GM21737 (cell line): ENCODE results near the gene KAZN.

ENCODE experiments used
- ATAC-seq: cut with Tn5 transposase; IDR thresholded peaks from one replicate; pipeline ENCODE4 v1.9.1; 2021; ENCODE audit warnings: mild to moderate bottlenecking, moderate library complexity; ENCODE audit not compliant: unreplicated experiment

The KAZN gene

GRCh38 chr1:14897997-14898645 lies 299.6 kb downstream of the KAZN start:
- no peak for ATAC-seq

- no peak for ATAC-seq
Observed at GRCh38 chr1:14899686-14900085, 301.2 kb downstream of the KAZN start.

- ATAC-seq = no peak
Observed at GRCh38 chr1:14901371-14901954, 303.0 kb downstream of the KAZN start.

- no peak for ATAC-seq
Observed at GRCh38 chr1:14903922-14904321, 305.4 kb downstream of the KAZN start.

GRCh38 chr1:14906665-14907064 lies 308.2 kb downstream of the KAZN start:
- no peak for ATAC-seq

GRCh38 chr1:14907416-14907815 lies 308.9 kb downstream of the KAZN start:
- no peak for ATAC-seq

GRCh38 chr1:14909273-14909672 lies 310.8 kb downstream of the KAZN start:
- ATAC-seq = no peak

GRCh38 chr1:14909920-14910460 lies 311.5 kb downstream of the KAZN start:
- no peak for ATAC-seq

GRCh38 chr1:14910984-14911721 lies 312.7 kb downstream of the KAZN start:
- ATAC-seq = no peak

- ATAC-seq = no peak
Observed at GRCh38 chr1:14912839-14913481, 314.5 kb downstream of the KAZN start.

- ATAC-seq = no peak
Observed at GRCh38 chr1:14913482-14914177, 315.1 kb downstream of the KAZN start.

- no peak for ATAC-seq
Observed at GRCh38 chr1:14914351-14914988, 316.0 kb downstream of the KAZN start.

GRCh38 chr1:14915356-14916054 lies 317.0 kb downstream of the KAZN start:
- ATAC-seq = no peak

GRCh38 chr1:14919289-14919688 lies 320.8 kb downstream of the KAZN start:
- ATAC-seq = no peak

- no peak for ATAC-seq
Observed at GRCh38 chr1:14919751-14920150, 321.3 kb downstream of the KAZN start.

GRCh38 chr1:14921057-14921456 lies 322.6 kb downstream of the KAZN start:
- no peak for ATAC-seq

GRCh38 chr1:14922942-14923726 lies 324.6 kb downstream of the KAZN start:
- ATAC-seq = no peak

- no peak for ATAC-seq
Observed at GRCh38 chr1:14923727-14924452, 325.4 kb downstream of the KAZN start.
